Body of pancreas (tissue), 4 donors: ENCODE measurements around the gene CLGN.

Experiments
- POLR2A ChIP-seq, 3 donors: fragments of 450-650 bp; IDR thresholded peaks; one replicate each; pipeline ENCODE4 v1.6.1; 2016; ENCODE audit warnings: antibody characterized with exemption in 3 of 3, mild to moderate bottlenecking in 2 of 3
- TF ChIP-seq, protein P1 (sequence below), 7 experiments: fragments of 450-650 bp in 4 of 7; fragments of 200-600 bp in 3 of 7; sonication (generic) in 3 of 7; IDR thresholded peaks; one replicate each; pipeline ENCODE4 v1.5.1; 2016 to 2019; ENCODE audit warnings: antibody characterized with exemption in 7 of 7

DNA sequence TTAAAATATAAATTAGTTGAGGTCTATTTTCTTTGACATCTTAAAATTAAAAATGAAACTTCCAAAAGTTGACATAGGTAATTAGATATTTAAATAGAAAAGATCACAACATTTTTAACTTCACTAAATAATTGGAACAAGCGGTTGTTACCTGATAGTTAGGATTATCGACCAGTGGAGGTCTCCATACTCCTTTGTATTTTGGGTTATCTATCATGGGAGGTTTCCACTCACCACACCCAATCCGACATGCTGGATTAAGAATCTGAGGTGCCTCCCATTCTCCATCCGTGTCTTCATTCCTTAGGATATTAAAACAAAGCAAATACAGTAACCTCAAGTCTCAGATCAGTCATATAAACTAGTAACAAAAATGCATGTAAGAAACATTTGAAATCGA lies 31.8 kb downstream of the CLGN start:
- TF ChIP-seq POLR2A (IDR thresholded peaks at IDR 0.05), result no peak
- TF ChIP-seq, protein P1, sequence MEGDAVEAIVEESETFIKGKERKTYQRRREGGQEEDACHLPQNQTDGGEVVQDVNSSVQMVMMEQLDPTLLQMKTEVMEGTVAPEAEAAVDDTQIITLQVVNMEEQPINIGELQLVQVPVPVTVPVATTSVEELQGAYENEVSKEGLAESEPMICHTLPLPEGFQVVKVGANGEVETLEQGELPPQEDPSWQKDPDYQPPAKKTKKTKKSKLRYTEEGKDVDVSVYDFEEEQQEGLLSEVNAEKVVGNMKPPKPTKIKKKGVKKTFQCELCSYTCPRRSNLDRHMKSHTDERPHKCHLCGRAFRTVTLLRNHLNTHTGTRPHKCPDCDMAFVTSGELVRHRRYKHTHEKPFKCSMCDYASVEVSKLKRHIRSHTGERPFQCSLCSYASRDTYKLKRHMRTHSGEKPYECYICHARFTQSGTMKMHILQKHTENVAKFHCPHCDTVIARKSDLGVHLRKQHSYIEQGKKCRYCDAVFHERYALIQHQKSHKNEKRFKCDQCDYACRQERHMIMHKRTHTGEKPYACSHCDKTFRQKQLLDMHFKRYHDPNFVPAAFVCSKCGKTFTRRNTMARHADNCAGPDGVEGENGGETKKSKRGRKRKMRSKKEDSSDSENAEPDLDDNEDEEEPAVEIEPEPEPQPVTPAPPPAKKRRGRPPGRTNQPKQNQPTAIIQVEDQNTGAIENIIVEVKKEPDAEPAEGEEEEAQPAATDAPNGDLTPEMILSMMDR (IDR thresholded peaks at IDR 0.05), result no peak
